Frontal cortex (tissue), 4 donors: ENCODE data around the gene SLC7A6OS. TPM values are rescaled to one million over a fixed set of nuclear protein-coding genes. Genes with fewer than 3 reads are reported as not detected.

ENCODE experiments used
- DNase-seq, 2 donors: peaks; one replicate each; pipeline ENCODE4 v3.0.0; 2012; ENCODE audit warnings: low spot score in 2 of 2
- FAIRE-seq: peaks from 2 replicates; lab custom pipeline; 2012; peaks lifted over from hg19 to GRCh38; lab: Jason Lieb, UNC
- total RNA-seq: library from RNA; depleted of rRNA; stranded (reverse); fragments of >200 nt; gene quantifications from one replicate; pipeline ENCODE4 v1.2.3, GENCODE V29; 2014
- donor health status: control.
- donor health status: control.
- donor health status: control.

The SLC7A6OS gene
- total RNA-seq, 1 donor from 2014 or later, result 11.4 TPM

DNA sequence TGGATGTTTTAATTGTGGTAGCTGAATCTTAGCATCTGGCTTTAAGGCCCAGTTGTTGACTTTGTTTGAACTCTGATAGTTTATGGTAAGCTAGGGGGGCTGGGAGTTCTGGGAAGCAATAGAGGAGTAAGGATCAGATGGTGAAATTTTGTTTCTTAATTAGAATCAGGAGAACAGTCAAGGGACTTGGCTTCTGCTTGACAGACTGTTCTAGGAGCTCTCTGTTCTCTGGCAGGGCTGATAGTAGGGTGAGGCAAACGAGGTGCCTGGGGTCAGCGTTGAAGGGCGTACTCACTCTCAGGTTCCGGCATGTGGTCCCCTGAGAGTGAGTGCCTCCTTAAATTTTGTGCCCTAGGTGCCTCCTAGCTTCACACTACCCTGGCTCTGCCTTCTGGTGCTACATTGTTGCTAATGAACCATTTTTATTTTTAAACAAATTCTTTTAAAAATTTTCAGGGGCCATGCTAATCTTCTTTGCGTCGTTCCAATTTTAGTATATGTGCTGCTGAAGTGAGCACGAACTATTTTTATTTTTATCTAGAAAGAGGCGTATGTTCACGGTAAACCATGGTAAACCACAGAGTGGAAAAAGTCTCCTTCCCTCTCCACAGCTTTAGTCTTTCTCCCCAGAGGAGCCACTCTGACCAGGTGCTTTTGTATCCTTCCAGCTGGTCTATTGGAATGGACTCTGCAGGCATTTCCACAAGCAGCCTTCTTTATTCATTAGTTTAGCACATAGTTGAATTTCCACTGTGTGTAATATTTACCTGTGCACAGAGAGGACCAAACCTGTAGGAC lies 26.7 kb downstream of the SLC7A6OS start:
- FAIRE-seq (no peak), DNase-seq (no peak)

DNA sequence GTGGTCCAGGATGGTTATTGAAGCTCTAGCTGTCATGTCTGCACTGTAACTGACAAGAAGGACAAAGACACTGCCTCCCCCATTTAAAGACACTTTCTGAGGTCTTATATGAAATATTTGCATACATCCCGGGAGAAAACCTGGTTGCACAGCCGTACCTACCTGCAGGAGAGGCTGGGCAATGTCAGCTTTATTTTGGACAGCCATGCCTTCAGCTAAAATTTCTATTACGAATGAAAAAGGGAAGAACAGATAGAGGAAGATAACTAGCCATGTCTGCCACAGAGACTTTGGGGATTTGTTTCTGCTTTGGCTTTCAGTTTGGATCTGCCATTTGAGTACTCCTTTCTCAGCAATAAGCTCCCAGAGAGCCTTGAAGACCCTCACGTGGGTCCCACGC lies 27.4 kb downstream of the SLC7A6OS start:
- DNase-seq (no peak), FAIRE-seq (no peak)

DNA sequence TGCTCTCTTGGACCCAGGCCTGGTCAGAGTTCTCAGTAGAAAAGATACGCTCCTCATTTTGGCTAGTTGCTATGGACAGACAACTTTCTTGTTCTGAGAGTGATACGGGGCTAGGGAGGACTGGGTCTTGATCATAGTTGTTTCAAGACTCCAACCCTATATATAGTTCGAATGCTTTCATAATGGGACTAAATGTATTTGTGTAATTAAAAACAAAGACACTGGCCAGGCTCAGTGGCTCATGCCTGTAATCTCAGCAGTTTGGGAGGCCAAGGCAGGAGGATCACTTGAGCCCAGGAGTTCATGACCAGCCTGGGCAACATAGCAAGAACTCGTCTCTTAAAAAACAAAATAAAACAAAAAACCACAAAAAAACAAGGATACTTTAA lies 28.7 kb downstream of the SLC7A6OS start:
- no peak for DNase-seq
- no peak for FAIRE-seq

DNA sequence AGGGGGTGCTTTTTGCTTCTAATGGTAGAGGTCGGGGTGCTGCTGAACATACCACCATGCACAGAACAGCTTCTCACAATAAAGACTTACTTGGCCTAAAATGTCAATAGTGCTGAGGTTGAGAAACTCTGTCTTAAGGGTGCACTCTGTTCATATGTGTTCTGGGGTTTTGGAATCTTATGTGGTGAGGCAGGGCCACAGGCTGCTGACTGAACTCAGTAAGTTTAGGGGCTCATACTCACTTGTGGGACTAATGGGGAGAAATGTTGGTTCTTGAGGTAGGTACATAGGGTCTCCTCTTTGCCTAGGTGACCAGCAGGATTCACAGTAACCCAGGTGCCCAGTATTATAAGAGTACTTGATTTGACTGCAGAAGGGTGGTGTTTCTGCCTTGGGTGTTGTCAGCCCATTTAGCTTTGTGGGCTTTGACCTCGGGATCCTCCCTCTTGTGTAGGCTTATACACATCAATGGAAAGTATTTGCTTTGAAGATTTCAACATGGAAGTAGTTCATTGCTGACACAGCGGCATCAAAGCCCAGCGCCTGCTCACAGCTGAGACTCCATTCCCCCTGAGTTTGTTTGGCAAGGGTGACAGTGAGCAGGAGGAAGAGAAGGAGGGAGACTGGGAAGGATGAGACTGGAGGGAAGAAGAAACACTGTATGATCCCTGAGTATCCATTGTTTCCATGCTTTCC lies 29.2 kb downstream of the SLC7A6OS start:
- no peak for DNase-seq
- FAIRE-seq, result no peak

DNA sequence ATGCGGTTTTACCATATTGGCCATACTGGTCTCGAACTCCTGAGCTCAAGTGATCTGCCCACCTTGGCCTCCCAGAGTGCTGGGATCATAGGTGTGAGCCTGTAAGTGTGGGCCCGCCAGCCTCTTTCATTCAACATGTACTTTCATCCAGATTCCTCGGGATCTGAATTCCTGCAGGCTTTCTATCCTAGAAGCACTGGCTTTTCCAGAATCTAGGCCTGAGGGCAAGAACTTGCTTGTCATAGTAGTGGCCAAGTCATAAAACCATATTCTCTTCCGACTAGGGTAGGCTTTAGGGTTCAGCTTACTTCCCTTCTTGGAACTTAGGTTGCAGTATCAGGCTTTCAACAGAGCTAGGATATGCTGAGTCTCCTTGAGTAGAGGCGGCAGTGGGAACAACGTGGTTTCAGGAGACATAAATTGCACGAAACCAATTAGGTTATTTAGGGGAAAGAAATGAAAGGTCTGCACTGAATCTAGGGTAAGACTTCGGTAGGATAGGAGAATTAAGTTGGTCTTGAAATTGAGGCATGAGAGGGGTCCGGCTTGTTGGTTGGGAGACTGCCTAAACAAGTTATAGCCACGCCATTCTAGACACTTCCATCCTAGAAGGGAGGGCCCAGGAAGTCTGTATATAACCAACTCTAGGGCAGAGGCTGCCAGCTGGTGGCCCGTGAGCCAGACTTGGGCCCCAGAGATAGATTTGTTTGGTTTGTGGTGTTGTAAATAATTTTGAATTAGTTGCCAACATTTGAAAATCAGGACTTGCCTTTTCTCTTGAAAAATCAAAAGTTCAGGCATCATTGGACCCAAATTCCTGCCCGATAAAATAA lies 30.8 kb downstream of the SLC7A6OS start:
- FAIRE-seq (no peak), DNase-seq (no peak)

DNA sequence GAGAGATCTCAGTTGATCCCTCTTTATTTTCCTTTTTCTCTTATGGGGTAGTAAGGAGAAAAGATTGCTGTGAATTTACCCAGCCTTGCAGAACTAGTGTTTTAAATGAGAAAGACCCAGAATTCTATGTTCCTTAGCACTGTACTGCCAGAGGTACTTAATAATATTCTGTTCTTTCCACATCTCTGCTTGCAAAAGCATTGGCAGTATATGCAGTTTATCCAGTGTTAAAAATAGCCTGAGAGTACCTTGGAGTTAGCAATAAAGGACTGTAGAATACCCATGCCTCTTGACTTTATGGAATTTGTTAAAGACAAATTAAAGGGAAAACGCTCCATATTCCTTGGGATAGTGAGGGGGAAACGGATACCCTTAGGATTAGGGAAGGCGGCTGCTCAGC lies 34.5 kb downstream of the SLC7A6OS start:
- no peak for FAIRE-seq

DNA sequence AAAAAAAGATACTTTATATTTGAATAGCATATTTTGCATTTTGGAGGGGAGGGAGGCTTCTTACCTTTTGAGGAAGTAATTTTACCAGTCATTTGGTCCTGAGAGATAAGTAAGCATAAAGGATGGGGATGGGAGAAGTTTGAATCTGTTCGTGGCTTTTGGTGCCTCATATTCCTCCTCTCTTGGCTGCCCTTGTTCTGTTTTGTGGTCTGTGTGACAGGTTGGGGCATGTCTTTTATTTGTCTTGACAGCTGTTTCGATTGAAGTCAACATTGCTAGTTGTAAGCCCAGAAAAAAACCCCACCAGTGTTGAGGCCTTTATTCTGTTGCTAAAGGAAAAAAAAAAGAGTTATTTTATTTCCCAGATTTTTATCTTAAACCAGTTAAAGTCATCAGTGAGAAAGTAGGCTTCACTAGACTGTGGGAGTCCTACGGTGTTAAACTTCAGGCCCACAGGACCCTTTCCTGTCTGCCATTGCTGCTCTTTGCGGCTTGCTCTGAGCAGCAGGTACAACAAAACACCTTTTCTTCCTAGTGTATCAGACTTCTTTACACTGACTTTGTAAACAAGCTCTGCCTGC lies 35.0 kb downstream of the SLC7A6OS start:
- FAIRE-seq (no peak), DNase-seq (no peak)

More for the DNA sequence above, 34.5 kb downstream of the SLC7A6OS start:
- DNase-seq, result no peak

DNA sequence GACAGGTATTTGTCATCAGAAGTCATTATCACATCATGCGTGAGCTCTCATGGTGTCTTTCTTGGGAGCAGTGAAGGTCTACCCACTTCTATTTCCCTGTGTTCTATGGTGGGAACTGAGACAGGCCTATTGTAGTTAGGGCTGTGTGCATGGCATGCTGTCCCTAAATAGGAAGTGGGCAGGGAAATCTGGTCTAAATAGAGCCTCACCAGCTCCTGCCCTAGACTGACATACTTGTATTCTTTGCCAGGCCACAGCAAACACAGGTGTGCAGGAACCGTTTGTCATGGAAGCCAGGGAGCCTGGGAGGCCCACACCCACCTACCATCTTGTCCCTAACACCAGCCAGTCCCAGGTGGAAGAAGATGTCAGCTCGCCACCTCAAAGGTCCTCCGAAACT lies 36.3 kb downstream of the SLC7A6OS start:
- no peak for FAIRE-seq
- no peak for DNase-seq

DNA sequence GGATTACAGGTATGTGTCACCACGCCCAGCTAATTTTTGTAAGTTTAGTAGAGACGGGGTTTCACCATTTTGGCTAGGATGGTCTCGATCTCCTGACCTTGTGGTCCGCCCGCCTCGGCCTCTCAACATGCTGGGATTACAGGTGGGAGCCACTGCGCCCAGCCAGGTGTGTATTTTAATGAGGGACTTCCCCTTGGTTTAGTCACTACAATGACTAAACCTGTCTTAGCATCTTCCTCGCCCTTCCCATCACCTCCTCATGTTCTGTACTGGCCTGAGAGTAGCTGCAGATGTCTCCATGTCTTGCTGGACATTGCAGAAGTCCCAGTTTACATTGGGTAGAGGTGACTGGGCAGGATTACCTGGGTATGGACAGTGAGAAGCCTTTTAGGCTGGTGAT lies 36.9 kb downstream of the SLC7A6OS start:
- no peak for FAIRE-seq
- DNase-seq, result no peak

DNA sequence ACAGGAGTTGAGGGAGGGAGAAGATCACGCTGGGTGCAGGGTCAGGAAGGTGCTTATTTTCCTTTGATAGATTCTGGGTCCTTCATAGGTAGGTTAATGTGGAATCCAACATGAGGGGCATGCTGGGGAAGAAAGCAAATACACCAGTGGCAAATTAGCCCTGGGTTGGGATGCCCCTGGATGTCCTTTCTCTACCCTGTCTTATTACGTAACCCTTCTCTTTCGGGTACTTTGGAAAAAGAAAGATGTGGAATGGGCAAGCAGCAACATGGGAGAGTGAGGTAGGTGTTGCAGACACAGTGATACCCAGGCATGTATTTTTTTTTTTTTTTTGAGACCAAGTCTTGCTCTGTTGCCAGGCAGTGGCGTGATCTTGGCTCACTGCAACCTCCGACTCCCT lies 37.3 kb downstream of the SLC7A6OS start:
- FAIRE-seq, result no peak
- no peak for DNase-seq

DNA sequence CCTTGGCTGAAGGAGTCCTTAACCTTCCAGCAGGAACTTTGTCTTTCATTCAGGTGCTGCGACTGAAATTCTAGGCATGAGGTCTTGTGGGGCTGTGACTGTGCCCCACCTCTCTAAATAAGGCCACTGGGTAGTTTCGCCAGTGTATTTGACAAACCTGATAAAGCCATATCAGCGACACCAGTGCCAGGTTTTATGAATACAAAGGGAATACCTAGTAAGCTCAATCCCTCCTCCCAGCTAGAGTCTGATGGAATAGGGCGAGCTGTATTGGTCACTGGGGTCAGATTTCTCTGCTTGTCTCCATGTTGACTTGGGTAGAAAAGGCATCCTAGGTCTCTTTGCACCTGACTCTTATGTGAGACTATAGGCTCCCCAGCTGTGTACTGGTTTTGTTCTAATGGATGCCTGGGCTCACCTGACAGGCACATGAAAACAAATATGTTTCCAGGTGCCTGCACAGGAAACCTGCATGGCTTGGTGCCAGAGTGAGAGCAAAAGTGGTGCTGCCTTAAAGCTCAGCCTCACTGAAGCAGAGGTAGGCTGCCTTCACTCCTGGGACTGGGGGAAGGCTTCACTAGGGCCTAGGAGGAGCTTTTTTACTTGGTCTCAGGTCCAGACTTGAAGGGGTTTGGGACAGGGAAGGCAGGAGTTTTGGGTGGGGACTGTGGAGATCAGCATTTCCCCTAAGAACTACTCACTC lies 38.1 kb downstream of the SLC7A6OS start:
- no peak for DNase-seq
- FAIRE-seq, result no peak

DNA sequence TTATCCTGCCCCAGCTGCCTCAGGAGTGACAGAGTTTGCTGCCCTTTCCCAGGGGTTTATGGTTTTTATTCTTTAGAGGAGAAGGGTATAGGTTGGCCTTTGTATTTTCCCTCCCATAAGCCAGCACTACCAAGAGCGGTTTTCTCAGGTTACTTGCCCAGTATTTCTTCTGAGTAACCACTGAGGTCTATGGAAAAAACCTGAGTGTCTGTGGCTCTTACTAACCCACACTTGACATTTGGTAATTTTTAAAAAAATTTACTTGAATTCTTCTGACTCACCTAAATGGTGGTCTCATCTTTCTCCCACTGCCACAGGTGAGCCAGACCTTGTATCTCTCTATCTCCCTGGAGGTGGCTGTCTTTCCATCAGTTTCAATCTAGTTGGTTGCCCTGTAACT lies 40.4 kb downstream of the SLC7A6OS start:
- no peak for FAIRE-seq
- no peak for DNase-seq

DNA sequence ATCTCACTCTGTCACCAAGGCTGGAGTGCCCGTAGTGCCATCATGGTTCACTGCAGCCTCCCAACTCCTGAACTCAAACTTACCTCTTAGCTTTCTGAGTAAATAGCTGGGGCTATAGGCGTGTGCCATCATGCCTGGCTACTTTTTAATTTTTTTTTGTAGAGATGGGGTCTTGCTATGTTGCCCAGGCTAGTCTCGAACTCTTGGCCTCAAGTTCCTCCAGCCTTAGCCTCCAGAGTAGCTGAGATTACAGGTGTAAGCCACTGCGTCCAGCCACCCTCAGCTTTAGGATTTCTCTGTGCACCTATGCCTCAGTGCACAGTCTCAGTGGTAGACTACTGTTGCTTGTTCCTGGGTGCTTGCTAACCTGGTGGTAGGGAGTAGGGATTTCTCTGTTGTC lies 41.0 kb downstream of the SLC7A6OS start:
- DNase-seq (no peak), FAIRE-seq (no peak)

DNA sequence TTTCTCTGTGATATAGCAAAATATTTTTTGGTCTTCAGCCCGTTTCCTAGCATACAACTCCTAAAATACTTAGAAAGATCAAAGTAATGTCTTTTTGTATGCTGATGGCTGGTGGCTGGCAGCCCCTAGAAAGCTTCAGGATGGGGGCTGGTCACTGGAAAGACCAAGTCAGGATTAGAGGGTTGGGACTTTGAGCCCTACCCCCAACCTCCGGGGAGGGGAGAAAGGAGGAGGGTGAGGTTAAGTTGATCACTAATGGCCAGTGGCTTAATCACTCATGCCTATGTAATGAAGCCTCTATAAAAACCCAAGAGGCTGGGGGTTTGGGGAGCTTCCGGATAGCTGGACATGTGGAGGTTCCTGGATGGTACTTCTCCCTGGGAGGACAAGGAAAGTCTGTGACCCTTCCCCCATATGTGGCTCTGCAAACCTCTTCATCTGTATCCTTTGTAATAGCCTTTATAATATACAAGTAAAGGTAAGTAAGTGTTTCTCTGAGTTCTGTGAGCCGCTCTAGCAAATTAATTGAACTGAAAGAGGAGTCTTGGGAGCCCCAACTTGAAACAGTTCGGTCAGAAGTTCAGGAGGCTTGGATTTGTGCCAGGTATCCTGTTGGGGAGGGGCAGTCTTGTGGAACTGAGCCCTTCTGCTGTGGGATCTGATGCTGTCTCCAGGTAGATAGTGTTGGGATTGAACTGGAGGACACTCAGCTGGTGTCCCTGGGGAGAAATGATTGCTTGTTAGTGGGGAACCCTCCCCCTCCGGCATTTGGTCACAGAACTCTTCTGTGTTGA lies 42.9 kb downstream of the SLC7A6OS start:
- DNase-seq (no peak), FAIRE-seq (no peak)

DNA sequence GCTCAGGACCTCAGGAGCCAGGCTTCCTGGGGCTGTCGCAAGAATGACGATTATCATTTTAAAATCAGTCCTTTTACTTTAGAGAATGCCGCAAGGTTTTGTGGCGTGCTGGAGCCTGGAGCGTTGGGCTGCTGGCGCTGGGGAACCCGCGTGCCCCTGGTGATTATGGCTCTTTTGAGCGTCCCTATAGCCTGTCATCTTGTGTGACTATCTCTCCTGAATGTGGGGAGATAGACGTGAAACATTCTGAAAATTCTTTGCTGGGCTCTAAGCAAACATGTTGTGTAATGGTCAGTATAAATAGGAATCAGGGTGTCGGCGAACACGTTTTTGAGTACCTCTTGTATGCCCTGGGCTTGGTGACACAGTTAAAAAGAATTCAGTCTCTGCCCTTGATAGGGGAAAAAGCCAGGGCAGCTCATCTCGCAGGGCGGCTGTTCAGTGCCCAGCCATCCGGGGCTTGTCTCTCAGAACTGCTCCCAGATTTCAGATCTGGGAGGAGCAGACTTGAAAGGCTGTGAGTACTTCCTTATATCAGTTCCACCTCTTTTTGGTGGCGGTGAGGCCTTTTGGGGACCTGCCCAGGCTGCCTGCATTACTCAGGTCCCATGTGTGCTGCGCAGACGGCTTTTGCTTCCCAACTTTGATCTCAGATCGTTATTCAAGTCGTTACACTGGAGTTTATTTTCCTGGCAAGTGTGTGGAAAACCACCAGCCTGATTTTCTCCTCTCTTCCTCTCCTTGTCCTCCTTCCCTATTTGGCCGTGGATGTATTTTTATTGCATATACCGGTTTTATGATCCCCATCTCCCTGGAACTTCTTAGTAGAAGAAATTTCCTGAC lies 45.4 kb downstream of the SLC7A6OS start:
- FAIRE-seq, result no peak
- peak in 1 of 2 donors; percentile 46 for DNase-seq

DNA sequence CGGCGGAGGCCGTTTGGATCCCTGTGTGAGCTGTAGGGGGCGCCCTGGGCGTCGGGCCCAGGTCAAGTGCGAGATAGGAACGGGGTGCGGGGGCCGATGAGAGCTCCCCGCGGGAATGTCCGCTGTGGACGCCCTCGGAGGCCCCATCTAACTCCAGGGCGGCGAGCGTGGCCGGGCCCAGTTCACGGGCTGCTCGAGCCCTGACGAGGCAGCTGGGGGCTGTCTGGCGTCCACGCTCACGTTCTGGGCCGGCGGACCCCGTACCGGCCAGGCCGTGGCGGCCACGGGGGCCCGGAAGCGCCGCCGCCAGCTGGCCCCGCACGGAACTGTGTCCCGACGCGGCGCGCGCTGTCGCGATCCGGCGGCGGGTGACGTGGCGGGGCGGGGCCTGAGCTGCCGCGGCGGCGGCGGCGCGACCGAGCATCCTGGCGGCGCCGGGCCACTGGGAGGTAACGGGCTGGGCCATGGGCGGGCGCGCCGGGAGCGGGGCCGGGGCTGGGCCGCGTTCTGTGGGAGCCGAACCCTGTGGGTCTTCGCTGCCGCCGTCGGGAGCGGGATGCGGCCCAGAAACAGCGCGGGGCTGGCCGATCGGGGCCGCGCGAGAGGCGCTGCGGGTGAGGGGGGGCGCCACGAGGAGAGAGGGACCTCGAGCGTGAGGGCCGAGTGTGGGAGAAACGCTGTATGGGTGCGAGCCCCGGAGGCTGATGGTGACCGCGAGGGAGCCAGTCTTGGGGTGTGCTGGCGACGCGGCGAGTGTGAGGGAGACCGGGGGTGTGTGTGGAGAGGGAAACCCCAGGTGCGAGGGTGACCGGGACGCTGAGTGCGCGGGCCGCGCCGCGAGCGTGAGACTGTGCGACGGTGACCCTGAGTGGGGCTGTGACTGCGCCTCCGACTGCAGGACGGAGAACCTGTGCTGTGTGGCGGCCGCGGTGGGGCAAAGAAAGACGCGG lies 46.3 kb downstream of the SLC7A6OS start, which contains the start of gene SLC7A6:
Gene SLC7A6 (plus strand): TSS at position 399 of the 950 bp plus-strand sequence. CDS start 10,201 bp downstream, outside the sequence.
- no peak for FAIRE-seq
- DNase-seq, result peak; percentile 89 to 90
